Trophoblast cell (in vitro differentiated cells and primary cell): ENCODE measurements around the gene IL20RB.
"Not testable (repeated sequence)": the region's sequence is repeated elsewhere in the genome, so short reads cannot be mapped to it uniquely, and the experiment has no call there.

Experiments used
- DNase-seq, 2 donors: peaks; one replicate each; pipeline ENCODE4 v3.0.0-alpha.2; 2016
- H2AFZ ChIP-seq: 2 replicates; pipeline ENCODE4 v1.6.1; 2013; ENCODE audit warnings: low read length, moderate library complexity, mild to moderate bottlenecking; ENCODE audit not compliant: insufficient read depth, poor library complexity
- H2AK5ac ChIP-seq: 2 replicates; pipeline ENCODE4 v1.6.1; 2013; ENCODE audit warnings: mild to moderate bottlenecking, low read length
- H2BK120ac ChIP-seq: 2 replicates; pipeline ENCODE4 v1.6.1; 2013; ENCODE audit warnings: low read length, mild to moderate bottlenecking, moderate library complexity; ENCODE audit not compliant: insufficient read depth, poor library complexity
- H2BK12ac ChIP-seq: 2 replicates; pipeline ENCODE4 v1.6.1; 2013; ENCODE audit warnings: mild to moderate bottlenecking, low read length, moderate library complexity
- H2BK5ac ChIP-seq: 2 replicates; pipeline ENCODE4 v1.6.1; 2013; ENCODE audit warnings: low read length, low read depth, moderate library complexity, mild to moderate bottlenecking; ENCODE audit not compliant: poor library complexity
- H3K14ac ChIP-seq: 2 replicates; pipeline ENCODE4 v1.6.1; 2013; ENCODE audit warnings: mild to moderate bottlenecking, low read length
- H3K18ac ChIP-seq: 2 replicates; pipeline ENCODE4 v1.6.1; 2013; ENCODE audit warnings: mild to moderate bottlenecking, low read length
- H3K23ac ChIP-seq: 2 replicates; pipeline ENCODE4 v1.6.1; 2013; ENCODE audit warnings: low read length
- H3K27ac ChIP-seq: 2 replicates; pipeline ENCODE4 v1.5.1; 2013; ENCODE audit warnings: low read depth, mild to moderate bottlenecking, inconsistent platforms, low read length, moderate library complexity
- H3K27me3 ChIP-seq: 2 replicates; pipeline ENCODE4 v1.6.1; 2013; ENCODE audit warnings: inconsistent platforms, mild to moderate bottlenecking, low read length, moderate library complexity; ENCODE audit not compliant: insufficient read depth
- H3K36me3 ChIP-seq, 2 experiments: 1 replicate in 1 of 2; 2 replicates in 1 of 2; pipeline ENCODE4 v1.6.1; 2013; ENCODE audit warnings: low read length in 2 of 2, mild to moderate bottlenecking in 2 of 2, moderate library complexity in 1 of 2; ENCODE audit not compliant: insufficient read depth in 2 of 2, control insufficient read depth in 1 of 2
- H3K4ac ChIP-seq: 2 replicates; pipeline ENCODE4 v1.6.1; 2013; ENCODE audit warnings: low read depth, mild to moderate bottlenecking, low read length, moderate library complexity
- H3K4me1 ChIP-seq, 2 experiments: 1 replicate in 1 of 2; 2 replicates in 1 of 2; pipeline ENCODE4 v1.6.1; 2013; ENCODE audit warnings: low read length in 2 of 2, mild to moderate bottlenecking in 2 of 2, moderate library complexity in 1 of 2; ENCODE audit not compliant: insufficient read depth in 2 of 2, control insufficient read depth in 1 of 2
- H3K4me2 ChIP-seq: 2 replicates; pipeline ENCODE4 v1.6.1; 2013; ENCODE audit warnings: inconsistent platforms, mild to moderate bottlenecking, low read length, moderate library complexity
- H3K4me3 ChIP-seq: 2 replicates; pipeline ENCODE4 v1.5.1; 2013; ENCODE audit warnings: mild to moderate bottlenecking, low read depth, low read length, inconsistent platforms
- H3K79me1 ChIP-seq: one replicate; pipeline ENCODE4 v1.6.1; 2013; ENCODE audit warnings: low read length
- H3K79me2 ChIP-seq: 2 replicates; pipeline ENCODE4 v1.6.1; 2013; ENCODE audit warnings: low read length, mild to moderate bottlenecking; ENCODE audit not compliant: control insufficient read depth, insufficient read depth, poor library complexity
- H3K9ac ChIP-seq: 2 replicates; pipeline ENCODE4 v1.6.1; 2013; ENCODE audit warnings: mild to moderate bottlenecking, low read length
- H3K9me3 ChIP-seq: 2 replicates; pipeline ENCODE4 v1.6.1; 2013; ENCODE audit warnings: low read depth, mild to moderate bottlenecking, control low read depth, inconsistent platforms, low read length; ENCODE audit not compliant: insufficient read depth
- H4K12ac ChIP-seq: 2 replicates; pipeline ENCODE4 v1.6.1; 2013; ENCODE audit warnings: low read depth, mild to moderate bottlenecking, low read length, moderate library complexity
- H4K8ac ChIP-seq: 2 replicates; pipeline ENCODE4 v1.6.1; 2013; ENCODE audit warnings: low read depth, mild to moderate bottlenecking, low read length, moderate library complexity
- H4K91ac ChIP-seq: one replicate; pipeline ENCODE4 v1.6.1; 2013; ENCODE audit warnings: low read depth, mild to moderate bottlenecking, low read length, moderate library complexity
- WGBS: extraction: QIAGEN DNeasy Blood & Tissue Kit; methylation state at CpG from one replicate; pipeline ENCODE4 v1.1.7; 2013; ENCODE audit warnings: missing lambda C conversion rate; ENCODE audit not compliant: insufficient read length, insufficient coverage; ENCODE audit errors: extremely low coverage; 5-methylcytosine and 5-hydroxymethylcytosine counted together

The IL20RB gene

GRCh38 chr3:136982033-136982432 is 24.2 kb downstream of the IL20RB start:
- Histone ChIP-seq H3K79me2 (no peaks in the 10 kb centered on the region), H3K79me1 (no peaks in the 10 kb centered on the region), H4K8ac (no peak overlapping the region), H3K36me3 (no peaks in the 10 kb centered on the region), H3K23ac (no peak overlapping the region), H3K9ac (no peak overlapping the region), H3K9me3 (peaks cover 1% of the 10 kb centered on the region), H3K14ac (no peak overlapping the region), H2BK120ac (no peak overlapping the region), H2AK5ac (no peak overlapping the region), H3K27ac (no peak overlapping the region), H3K4me1 (peaks cover 0 to 2% of the 10 kb centered on the region in 2 experiments), H3K27me3 (no peaks in the 10 kb centered on the region), H4K12ac (no peak overlapping the region), H3K18ac (no peak overlapping the region), H2AFZ (no peak overlapping the region), H4K91ac (no peak overlapping the region), H3K4ac (no peak overlapping the region), H2BK5ac (no peak overlapping the region), H3K4me2 (no peak overlapping the region), H3K4me3 (no peak overlapping the region), H2BK12ac (no peak overlapping the region)
- no peak for DNase-seq
- no CpG with 5 or more reads among the region's 5 CpGs for WGBS

DNA sequence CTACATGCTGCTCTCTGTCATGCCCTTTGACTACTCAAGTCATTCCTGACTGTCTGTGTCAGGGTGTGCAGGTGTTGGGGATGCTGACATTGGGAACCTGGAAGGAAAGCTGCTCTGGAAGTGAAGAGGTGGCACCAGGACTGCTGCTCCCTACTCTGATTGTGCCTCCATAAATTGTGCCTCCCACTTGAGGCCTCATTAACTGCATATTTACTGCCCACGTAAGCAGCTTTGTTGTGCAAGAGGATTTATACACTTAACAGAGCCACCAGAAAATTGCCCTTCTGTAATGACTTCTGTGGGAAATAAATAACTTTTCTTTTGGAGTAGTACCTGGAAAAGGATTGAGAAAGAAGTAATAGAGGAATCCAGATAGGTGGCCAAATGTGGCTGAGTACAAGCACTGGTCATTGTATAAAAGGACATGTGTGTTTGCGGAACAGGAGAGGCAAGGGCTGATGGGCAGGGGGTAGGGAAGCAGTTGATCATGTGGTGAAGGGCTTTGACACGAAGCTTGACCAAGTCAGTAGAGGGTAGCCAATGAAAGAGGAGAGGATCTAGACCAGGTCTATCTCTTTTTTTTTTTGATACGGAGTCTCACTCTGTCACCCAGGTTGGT is 24.8 kb downstream of the IL20RB start:
- H3K4me2 ChIP-seq, result no peak overlapping the region
- no peaks in the 10 kb centered on the region for H3K36me3 ChIP-seq
- no peak overlapping the region for H4K12ac ChIP-seq
- H3K27me3 ChIP-seq, result no peaks in the 10 kb centered on the region
- WGBS, result no CpG with 5 or more reads among the region's 4 CpGs
- no peak overlapping the region for H3K4me3 ChIP-seq
- no peak overlapping the region for H3K27ac ChIP-seq
- H2BK120ac ChIP-seq, result no peak overlapping the region
- no peak overlapping the region for H2BK12ac ChIP-seq
- H2AK5ac ChIP-seq, result no peak overlapping the region
- H4K91ac ChIP-seq, result no peak overlapping the region
- H3K79me1 ChIP-seq, result no peaks in the 10 kb centered on the region
- H3K18ac ChIP-seq, result no peak overlapping the region
- H3K9ac ChIP-seq, result no peak overlapping the region
- H2AFZ ChIP-seq, result no peak overlapping the region
- no peak overlapping the region for H3K23ac ChIP-seq
- no peak for DNase-seq
- peaks cover 0 to 2% of the 10 kb centered on the region in 2 experiments for H3K4me1 ChIP-seq
- no peak overlapping the region for H2BK5ac ChIP-seq
- no peak overlapping the region for H3K4ac ChIP-seq
- H3K9me3 ChIP-seq, result peaks cover 1% of the 10 kb centered on the region
- H3K14ac ChIP-seq, result no peak overlapping the region
- no peak overlapping the region for H4K8ac ChIP-seq
- no peaks in the 10 kb centered on the region for H3K79me2 ChIP-seq

DNA sequence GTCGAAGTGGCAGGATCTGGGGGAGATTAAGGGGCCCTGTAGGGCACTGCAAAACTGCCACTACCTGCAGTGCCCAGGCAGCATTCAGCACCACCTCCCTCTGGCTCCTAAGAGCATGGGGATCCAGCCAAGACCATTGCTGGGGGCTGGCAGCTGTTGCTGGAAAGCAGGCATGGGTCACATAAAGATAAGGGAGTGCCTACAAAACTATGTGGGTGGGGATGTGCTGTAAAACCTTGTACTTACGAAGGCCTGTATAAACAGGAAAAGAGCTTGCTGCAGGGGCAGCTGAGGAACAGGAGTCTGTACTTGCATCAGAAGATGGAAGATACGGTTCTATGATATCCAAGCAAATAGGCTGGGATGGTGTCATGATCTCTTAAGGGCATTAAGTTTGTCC is 27.1 kb downstream of the IL20RB start:
- Histone ChIP-seq H3K18ac (no peak overlapping the region), H3K4me2 (no peak overlapping the region), H3K4me3 (no peak overlapping the region), H3K9ac (no peak overlapping the region), H4K12ac (no peak overlapping the region), H3K4ac (no peak overlapping the region), H2BK120ac (no peak overlapping the region), H3K4me1 (peaks cover 0 to 2% of the 10 kb centered on the region in 2 experiments), H3K79me2 (no peaks in the 10 kb centered on the region), H3K27ac (no peak overlapping the region), H3K23ac (no peak overlapping the region), H4K91ac (no peak overlapping the region), H2BK12ac (no peak overlapping the region), H2AK5ac (no peak overlapping the region), H3K14ac (no peak overlapping the region), H3K79me1 (no peaks in the 10 kb centered on the region), H3K9me3 (peaks cover 5% of the 10 kb centered on the region), H2AFZ (no peak overlapping the region), H4K8ac (no peak overlapping the region), H2BK5ac (no peak overlapping the region), H3K27me3 (no peaks in the 10 kb centered on the region), H3K36me3 (peaks cover 0 to 2% of the 10 kb centered on the region in 2 experiments)
- no CpG with 5 or more reads among the region's 3 CpGs for WGBS
- DNase-seq, result no peak

DNA sequence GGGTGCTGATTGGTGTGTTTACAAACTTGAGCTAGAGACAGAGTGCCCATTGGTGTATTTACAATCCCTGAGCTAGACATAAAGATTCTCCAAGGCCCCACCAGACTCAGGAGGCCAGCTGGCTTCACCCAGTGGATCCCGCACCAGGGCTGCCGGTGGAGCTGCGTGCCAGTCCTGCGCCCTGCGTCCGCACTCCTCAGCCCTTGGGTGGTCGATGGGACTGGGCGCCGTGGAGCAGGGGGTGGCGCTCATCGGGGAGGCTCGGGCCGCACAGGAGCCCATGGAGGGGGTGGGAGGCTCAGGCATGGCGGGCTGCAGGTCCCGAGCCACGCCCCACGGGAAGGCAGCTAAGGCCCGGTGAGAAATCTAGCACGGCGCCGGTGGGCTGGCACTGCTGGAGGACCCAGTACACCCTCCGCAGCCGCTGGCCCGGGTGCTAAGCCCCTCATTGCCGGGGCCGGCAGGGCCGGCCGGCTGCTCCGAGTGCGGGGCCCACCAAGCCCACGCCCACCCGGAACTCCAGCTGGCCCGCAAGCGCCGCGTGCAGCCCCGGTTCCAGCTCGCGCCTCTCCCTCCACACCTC is 29.7 kb downstream of the IL20RB start:
- not testable (repeated sequence) for H3K4me2 ChIP-seq, H3K9me3 ChIP-seq, H3K79me2 ChIP-seq, H2AK5ac ChIP-seq, H2BK5ac ChIP-seq, H3K14ac ChIP-seq, H3K4me3 ChIP-seq, H3K9ac ChIP-seq, H4K8ac ChIP-seq, H3K27ac ChIP-seq, H3K23ac ChIP-seq, H3K4ac ChIP-seq, H2AFZ ChIP-seq, H3K18ac ChIP-seq, H4K91ac ChIP-seq, H3K36me3 ChIP-seq, H4K12ac ChIP-seq, H3K27me3 ChIP-seq, H2BK12ac ChIP-seq, DNase-seq, H3K4me1 ChIP-seq, H3K79me1 ChIP-seq, H2BK120ac ChIP-seq
- no CpG with 5 or more reads among the region's 39 CpGs for WGBS
